Stimulated activated CD8-positive, alpha-beta memory T cell treated with anti-CD3 and anti-CD28 coated beads, Interleukin-15, amount 100 ng/mL, for 24 hours (primary cell): ENCODE measurements around the gene ARRDC1.
A peak's percentile ranks its signal among the peaks of the same experiment; 100 is the strongest.
"Not testable (repeated sequence)": the region's sequence is repeated elsewhere in the genome, so short reads cannot be mapped to it uniquely, and the experiment has no call there.

Experiments used
- DNase-seq: peaks from one replicate; pipeline ENCODE4 v3.0.0-alpha.2; 2020; ENCODE audit warnings: low read depth

ARRDC1 gene

DNA sequence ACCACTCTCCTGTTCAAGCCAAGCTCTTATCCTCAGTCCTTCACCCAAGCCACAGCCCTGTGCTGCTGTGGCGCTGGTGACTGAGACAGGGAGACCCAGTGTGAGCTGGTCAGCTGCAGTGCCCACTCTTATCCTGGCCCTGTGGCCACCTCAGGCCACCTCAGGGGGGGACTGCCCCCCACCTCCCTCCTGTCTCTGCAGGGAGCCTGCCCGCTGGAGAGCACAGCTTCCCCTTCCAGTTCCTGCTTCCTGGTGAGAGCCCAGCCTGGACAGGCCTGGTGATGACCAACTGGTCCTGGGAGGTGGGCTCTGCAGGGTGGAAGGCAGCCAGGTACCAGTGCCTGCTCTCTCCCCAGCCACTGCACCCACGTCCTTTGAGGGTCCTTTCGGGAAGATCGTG is 7.8 kb downstream of the ARRDC1 start:
- DNase-seq: no peak

DNA sequence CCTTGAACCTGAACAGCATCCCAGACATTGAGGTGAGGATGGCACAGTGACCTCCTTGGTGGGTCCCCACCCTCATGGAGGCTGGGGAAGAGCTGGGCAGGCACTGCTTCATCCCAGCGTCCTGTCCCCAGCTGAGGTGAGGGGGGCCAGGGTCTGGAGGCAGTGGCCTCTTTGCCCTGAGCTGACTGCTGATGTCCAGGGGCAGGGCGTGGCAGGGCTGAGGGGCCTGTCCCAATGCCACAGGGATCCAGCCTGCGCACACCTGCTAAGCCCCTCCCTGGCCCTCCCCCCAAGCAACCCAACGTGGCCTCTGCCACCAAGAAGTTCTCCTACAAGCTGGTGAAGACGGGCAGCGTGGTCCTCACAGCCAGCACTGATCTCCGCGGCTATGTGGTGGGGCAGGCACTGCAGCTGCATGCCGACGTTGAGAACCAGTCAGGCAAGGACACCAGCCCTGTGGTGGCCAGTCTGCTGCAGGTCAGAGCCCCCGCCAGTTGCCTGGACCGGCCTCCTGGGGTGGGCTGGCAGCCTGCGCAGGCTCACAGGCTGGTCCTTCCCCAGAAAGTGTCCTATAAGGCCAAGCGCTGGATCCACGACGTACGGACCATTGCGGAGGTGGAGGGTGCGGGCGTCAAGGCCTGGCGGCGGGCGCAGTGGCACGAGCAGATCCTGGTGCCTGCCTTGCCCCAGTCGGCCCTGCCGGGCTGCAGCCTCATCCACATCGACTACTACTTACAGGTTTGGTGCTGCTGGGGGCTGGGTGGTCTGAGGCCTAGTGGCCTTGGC is 8.4 kb downstream of the ARRDC1 start:
- no peak for DNase-seq

DNA sequence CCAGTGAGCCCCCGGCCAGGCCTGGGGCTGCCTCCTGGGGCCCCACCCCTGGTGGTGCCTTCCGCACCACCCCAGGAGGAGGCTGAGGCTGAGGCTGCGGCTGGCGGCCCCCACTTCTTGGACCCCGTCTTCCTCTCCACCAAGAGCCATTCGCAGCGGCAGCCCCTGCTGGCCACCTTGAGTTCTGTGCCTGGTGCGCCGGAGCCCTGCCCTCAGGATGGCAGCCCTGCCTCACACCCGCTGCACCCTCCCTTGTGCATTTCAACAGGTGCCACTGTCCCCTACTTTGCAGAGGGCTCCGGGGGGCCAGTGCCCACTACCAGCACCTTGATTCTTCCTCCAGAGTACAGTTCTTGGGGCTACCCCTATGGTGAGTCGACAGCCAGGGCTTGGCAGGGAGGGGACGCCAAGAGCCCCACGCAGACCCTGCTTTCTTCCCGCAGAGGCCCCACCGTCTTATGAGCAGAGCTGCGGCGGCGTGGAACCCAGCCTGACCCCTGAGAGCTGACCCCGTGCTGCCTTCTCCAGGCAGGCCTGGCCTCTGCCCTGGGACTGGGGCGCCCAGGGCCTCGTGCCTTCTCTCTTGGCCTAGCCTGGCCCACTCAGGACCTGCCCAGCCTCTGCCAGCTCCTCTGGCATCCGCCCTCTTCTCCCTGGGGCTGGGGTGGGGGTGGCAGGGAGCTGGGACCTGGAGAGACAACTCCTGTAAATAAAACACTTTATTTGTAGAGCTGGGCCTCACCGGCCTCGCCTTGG is 9.3 kb downstream of the ARRDC1 start:
- DNase-seq: no peak

GRCh38 chr9:137615387-137615871 is 9.9 kb downstream of the ARRDC1 start:
- no peak for DNase-seq

DNA sequence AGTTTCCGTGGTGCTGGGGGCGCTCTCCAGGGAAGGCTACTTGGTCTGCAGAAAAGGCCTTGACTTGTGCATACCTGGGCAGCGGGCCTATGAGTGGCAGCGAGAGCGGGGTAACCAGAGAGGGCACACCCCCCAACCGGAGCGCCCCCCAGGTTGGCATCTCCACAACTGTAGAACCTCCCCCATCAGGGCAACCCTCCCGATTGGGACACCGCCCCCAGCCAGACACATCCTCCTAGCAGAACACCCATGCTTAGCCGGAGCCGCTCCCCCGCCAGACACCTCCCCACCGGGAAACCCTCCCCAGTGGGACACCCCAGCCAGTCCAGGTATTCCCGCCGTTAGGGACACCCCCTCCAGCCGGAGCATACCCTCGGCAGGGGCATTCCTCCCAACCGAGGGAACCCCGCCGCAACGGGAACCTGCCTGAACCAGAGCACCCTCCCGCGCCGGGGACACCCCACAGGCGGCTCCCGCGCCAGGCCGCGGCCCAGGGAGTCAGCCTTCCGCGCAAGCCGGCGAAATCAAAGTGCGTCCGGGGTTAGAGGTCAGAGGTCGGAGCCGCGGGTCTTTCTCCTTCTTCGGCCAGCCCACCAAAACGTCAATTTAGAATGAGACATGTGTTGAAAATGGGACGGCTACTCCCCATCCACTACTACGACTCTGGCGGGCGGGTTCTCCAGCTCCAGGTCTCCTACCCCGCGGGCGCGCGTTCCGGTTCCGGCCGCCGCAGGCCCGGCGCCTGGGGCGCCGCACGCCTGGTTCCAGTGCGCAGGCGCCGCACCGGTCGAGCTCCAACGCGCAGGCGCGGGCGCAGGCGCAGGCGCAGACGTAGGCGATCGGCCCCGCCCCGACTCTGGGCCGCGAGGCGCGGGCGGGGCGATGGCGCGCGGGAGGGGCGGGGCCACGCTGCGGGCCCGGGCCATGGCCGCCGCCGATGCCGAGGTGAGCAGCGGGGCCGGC is 12.9 kb downstream of the ARRDC1 start, which contains the start of gene EHMT1:
Gene EHMT1 (plus strand): TSS at position 901 of the 963 bp plus-strand sequence. CDS start 24 bp downstream, at position 925.
- DNase-seq: peak; percentile 96

DNA sequence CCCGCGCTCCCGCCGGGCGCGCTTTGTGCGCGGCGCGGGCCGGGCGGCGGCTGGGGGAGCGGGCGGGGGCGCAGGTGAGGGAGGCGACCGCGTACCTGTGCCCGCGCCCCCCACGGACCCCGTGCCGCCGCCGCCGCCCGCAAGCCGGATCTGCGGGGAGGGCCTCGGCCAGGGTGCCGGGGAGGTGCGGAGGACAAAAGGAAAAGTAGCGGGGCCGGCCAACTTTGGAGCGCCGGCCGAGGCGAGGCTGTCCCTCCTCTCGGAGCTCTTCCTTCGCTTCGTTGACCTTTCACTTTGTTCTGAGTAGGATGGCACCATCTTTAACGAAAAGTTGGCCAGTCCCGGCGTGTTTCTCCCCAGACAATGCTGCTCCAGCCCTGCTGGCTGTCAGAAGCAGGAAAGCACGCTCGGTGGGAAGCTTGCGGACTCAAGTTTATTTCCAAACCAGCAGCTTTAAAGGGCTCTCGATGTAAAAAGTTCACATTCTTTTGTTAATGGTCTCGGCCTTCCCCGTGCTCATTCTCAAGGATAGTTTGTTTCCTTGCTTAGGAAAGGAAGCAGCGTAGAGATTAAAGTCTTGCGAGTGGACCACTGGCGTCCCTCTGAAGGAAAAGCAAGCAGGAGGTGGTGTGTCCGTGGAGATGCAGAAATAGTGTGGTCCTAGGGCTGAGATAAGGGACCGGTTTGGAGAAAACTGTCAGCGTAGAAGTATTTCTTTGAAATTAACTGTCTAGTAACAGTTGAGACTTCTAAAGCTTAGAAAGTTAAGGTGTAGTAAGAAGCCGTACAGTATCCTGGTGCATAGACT is 14.0 kb downstream of the ARRDC1 start:
- DNase-seq: no peak

DNA sequence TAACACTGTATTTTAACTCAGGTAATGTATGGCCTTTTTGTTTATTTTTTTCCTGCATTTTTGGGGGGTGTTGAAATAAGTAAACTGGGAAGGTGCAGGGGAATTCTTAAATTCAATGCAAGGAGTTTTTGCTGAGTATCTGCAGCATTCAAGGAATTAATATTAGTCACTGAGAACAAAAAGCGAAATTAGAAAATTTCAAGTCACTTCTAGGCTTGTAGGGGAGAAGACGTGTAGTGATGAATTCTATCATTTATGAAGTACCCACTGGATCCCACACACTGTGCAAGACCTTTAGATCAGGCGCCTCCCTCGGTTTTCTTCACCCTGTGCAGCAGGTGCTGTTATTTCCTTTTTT is 14.5 kb downstream of the ARRDC1 start:
- no peak for DNase-seq

DNA sequence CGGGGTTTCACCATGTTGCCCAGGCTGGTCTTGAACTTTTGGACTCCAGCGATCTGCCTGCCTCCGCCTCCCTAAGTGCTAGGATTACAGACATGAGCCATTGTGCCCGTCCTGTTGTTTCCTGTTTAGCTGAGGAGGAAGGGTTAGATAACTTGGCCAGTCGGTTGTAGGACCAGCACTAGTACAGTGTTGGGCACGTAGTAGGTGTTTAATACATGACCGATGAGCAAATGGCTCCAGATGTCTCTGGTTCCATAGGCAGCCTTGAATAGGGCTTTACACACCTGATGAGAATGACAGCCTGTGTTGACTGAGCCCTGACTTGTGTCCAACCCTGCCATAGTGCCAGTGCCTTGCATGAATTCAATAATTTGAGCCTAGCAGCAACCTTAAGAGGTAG is 15.1 kb downstream of the ARRDC1 start:
- DNase-seq: no peak

GRCh38 chr9:137621131-137621757 is 15.8 kb downstream of the ARRDC1 start:
- DNase-seq: no peak

DNA sequence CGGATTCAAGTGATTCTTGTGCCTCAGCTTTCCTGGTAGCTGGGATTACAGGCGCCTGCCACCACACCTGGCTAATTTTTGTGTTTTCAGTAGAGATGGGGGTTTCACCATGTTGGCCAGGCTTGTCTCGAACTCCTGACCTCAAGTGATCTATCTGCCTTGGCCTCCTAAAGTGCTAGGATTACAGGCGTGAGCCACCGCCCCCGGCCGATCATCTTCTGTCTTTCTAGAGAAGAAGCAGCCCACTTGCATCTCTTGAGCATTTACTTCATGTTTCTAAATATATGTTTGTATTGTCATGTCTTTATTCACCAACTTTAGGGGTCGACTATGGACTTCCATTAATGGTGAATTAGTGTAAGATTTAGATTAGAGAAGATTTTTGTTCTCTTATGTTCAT is 16.7 kb downstream of the ARRDC1 start:
- DNase-seq: not testable (repeated sequence)

GRCh38 chr9:137626464-137626863 is 21.0 kb downstream of the ARRDC1 start:
- DNase-seq: no peak

GRCh38 chr9:137627406-137627805 is 21.9 kb downstream of the ARRDC1 start:
- not testable (repeated sequence) for DNase-seq

DNA sequence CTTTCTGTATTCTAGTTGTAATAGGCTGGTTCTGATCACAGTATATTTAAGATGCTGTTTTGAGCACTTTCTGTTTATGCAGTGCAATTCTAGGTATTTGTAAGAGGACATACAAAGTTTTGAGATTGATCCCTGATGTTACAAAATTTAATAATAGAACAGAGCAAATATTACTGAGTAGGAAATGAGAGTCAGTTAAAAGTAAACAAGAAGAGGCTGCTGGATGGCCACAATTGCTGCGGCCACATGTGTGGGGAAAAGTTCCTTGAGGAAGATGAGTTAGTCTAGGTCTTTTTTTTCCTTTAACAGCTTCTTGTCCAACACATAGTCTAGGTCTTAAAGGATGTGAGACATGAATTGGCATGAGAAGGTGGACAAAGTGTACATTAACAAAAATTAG is 24.6 kb downstream of the ARRDC1 start:
- no peak for DNase-seq

DNA sequence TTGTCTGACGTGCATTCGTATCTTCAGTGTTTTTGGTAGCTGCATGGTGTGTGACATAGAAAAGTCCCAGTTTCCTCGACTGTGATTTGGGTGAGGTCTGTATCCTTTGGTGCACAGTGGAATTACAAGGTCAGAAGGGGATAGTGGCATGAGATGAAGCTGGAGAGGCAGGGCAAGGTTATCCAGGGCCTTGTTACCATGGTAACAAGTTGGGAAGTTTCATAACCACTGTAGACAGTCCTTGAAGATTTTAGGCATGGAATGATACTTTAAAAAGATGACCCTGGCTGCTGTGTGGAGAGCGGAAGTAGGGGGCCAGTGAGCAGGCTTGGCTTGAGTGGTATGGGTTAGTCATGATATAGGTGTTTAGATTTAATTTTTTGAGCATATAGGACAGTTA is 25.2 kb downstream of the ARRDC1 start:
- no peak for DNase-seq

GRCh38 chr9:137631345-137632229 is 26.1 kb downstream of the ARRDC1 start:
- DNase-seq: no peak

DNA sequence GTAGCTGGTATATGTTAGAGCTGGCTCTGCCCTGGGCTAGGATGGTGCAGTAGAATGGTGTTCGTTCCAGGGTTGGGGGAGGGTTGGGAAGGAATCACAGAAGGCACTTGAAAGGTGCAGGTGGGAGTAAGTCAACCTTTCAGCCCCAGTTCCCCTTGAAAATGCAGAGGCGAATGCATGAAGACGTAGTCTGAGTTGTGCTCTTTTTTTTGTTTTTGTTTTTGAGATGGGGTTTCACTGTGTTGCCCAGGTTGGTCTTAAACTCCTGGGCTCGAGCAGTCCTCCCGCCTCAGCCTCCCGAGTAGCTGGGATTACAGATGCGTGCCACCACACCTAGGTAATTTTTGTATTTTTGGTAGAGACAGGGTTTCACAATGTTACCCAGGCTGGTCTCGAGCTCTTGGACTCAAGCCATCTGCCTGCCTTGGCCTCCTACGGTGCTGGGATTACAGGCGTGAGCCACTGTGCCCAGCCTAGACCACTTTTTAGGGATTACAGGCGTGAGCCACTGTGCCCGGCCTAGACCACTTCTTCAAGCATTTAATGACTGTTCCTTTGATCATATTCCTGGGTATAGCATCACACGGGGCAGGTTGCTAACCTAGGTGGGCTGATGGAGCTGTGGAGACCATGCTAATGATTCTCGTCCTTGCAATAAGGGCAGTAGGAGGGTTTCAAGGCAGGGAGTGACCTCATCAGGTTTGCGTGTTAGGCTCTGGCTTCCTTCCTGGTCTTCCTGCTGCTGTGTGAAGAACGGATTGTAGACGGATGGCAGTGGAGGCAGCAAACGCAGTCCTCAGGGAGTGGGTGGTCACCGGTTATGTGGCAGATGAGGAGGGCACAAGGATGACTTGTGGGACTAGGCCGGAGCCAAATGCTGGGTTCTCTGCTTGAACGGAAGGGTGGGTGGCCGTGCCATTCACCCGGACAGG is 27.0 kb downstream of the ARRDC1 start:
- no peak for DNase-seq

- no peak for DNase-seq
These were observed 28.5 kb downstream of the ARRDC1 start for GRCh38 chr9:137634016-137634415.

DNA sequence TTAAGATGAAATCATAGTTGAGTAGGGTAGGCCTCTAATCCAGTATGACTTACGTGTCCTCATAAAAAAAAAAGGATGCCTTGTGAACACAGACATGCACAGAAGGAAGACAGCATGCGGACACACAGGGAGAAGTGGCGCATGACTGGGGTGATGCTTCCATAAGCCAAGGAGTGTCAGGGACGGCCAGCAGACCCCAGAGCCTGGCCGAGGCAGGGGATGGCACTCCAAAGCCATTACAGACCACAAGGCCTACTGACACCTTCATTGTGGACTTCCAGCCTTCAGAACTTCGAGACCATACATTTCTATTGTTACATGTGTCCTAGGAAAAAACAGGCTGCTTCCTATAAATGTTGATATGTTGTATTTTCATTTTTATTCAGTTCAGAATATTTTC is 33.2 kb downstream of the ARRDC1 start:
- DNase-seq: no peak
